Effector CD4-positive, alpha-beta T cell (primary cell): ENCODE results near the gene IL5.

Experiments used
- DNase-seq: peaks from one replicate; pipeline ENCODE4 v3.0.0-alpha.2; 2020

The IL5 gene

DNA sequence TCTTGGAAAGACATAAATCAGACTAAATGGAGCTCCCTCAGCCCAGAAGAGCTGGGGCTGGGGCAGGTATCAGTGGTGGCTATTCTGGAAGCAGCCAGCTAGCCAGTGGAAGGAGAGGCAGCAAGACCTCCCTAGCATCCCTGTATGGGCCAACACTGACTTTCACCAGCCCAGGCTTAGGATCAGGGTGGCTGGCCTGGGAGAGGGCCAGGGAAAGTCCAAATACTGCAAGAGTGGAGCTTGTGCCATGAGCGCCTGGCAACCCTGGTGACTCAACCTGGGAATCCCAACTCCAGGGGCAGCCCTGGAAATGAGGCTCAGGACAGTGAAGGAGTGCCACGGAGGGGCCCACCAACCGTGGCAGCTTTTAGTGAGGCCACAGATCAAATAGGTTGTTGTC is 45.2 kb downstream of the IL5 start:
- no peak for DNase-seq

- DNase-seq = no peak
Observed at GRCh38 chr5:132497488-132497997, 45.8 kb downstream of the IL5 start.

- peak; percentile 42 for DNase-seq
Observed at GRCh38 chr5:132496631-132497487, 46.5 kb downstream of the IL5 start.

- DNase-seq = peak; percentile 81
Observed at GRCh38 chr5:132496191-132496630, 47.1 kb downstream of the IL5 start.

DNA sequence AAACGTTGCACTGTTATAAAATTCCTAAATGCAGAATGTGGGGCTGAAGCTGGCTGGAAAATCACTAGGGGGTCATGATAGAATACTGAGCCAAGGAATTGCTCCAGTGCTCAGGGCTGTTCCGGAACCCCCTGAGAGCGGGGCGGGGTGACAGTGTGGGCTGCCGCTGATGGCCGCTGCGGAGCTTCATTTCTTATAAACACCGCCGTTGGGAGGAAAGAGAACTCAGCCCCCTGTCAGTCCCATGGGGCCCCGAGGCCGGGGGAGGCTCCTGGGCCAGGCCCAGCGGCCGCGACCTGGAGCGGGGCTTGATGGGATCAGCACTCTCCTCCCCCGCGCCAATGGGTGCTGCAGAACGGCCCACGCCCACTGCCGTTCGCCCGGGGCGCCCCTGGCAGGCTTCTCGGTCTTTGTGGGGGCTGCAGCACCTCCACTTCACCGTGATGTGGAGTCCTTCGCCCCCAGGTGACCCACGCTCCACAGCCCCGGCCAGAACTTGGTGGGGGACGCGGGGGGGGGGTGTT is 47.6 kb downstream of the IL5 start:
- peak; percentile 47 for DNase-seq

GRCh38 chr5:132493821-132494220 is 49.5 kb downstream of the IL5 start:
- no peak for DNase-seq

- no peak for DNase-seq
Observed at GRCh38 chr5:132493241-132493640, 50.1 kb downstream of the IL5 start.

- no peak for DNase-seq
Observed at GRCh38 chr5:132492386-132493125, 50.8 kb downstream of the IL5 start.
